K562 (cell line): ENCODE data around the gene UBE2K. TPM values are rescaled to one million over a fixed set of nuclear protein-coding genes. Genes with fewer than 3 reads are reported as not detected.
A peak's percentile ranks its signal among the peaks of the same experiment; 100 is the strongest.

Experiments used
- ATAC-seq: fragments of 200-7000 bp; cut with Tn5 transposase; 3 replicates; pipeline ENCODE4 v1.9.1; 2020; ENCODE audit warnings: moderate library complexity
- BruUV-seq: library from RNA; stranded (reverse); fragments of 400-500 nt; replicated peaks from 2 replicates; lab custom pipeline; 2021; lab: Mats Ljungman, UMichigan
- CTCF ChIA-PET: fragments of 300-600 bp; formaldehyde crosslinking; extraction: SDS; loops from one replicate; lab custom pipeline; 2021; ENCODE audit warnings: low intra/inter-chr PET ratio; lab: Yijun Ruan, JAX
- POLR2A ChIA-PET: fragments of 300-600, 350-650 bp; sonication (Branson Sonifier 250); formaldehyde crosslinking; extraction: SDS; loops from one replicate; lab custom pipeline; 2021; ENCODE audit warnings: antibody characterized with exemption, inconsistent platforms; lab: Yijun Ruan, JAX
- DNase-seq, 4 experiments: peaks; one replicate each; pipeline versions ENCODE4 v3.0.0 to v3.0.0-alpha.2; 2011 to 2018; ENCODE audit warnings: low spot score in 3 of 4, mixed read lengths in 3 of 4; ENCODE audit errors: extremely low read depth in 1 of 4
- FAIRE-seq: peaks from 2 replicates; lab custom pipeline; 2011; peaks lifted over from hg19 to GRCh38; lab: Jason Lieb, UNC
- H2AFZ ChIP-seq: 2 replicates; pipeline ENCODE4 v1.6.0; 2011; ENCODE audit warnings: low read depth, low read length, control low read depth, inconsistent platforms
- H3K27ac ChIP-seq: fragments of 200-600 bp; 3 replicates; pipeline ENCODE4 v1.8.0; 2011; ENCODE audit warnings: low read depth, mild to moderate bottlenecking, control low read depth, inconsistent platforms, low read length, moderate library complexity, mixed read lengths; ENCODE audit errors: extremely low read depth
- H3K27me3 ChIP-seq, 2 experiments: fragments of 300-600 bp in 1 of 2; 2 replicates in 1 of 2; 3 replicates in 1 of 2; pipeline versions ENCODE4 v1.6.0 to v1.8.0; 2011; ENCODE audit warnings: inconsistent platforms in 2 of 2, low read length in 2 of 2, mild to moderate bottlenecking in 1 of 2, mixed read lengths in 1 of 2, moderate library complexity in 1 of 2; ENCODE audit not compliant: control insufficient read depth in 2 of 2, insufficient read depth in 2 of 2
- H3K36me3 ChIP-seq: fragments of 300-600 bp; 3 replicates; pipeline ENCODE4 v1.8.0; 2011; ENCODE audit warnings: mild to moderate bottlenecking, low read length, inconsistent platforms; ENCODE audit not compliant: control insufficient read depth, insufficient read depth
- H3K4me1 ChIP-seq, 2 experiments: fragments of 200-600 bp in 1 of 2; replicated peaks in 1 of 2; 2 replicates in 1 of 2; 3 replicates in 1 of 2; pipeline versions ENCODE4 v1.5.1 to v1.8.0; 2011; ENCODE audit warnings: inconsistent platforms in 2 of 2, low read length in 2 of 2, mild to moderate bottlenecking in 1 of 2, mixed read lengths in 1 of 2, moderate library complexity in 1 of 2; ENCODE audit not compliant: control insufficient read depth in 2 of 2, insufficient read depth in 2 of 2
- H3K4me2 ChIP-seq: 2 replicates; pipeline ENCODE4 v1.6.1; 2011; ENCODE audit warnings: low read length, control low read depth, inconsistent platforms, mixed read lengths; ENCODE audit not compliant: insufficient read depth
- H3K4me3 ChIP-seq: fragments of 200-600 bp; sonication (generic), shearing (Covaris generic); 2 replicates; pipeline ENCODE4 v1.5.1; 2016; ENCODE audit warnings: control low read depth, inconsistent platforms
- H3K79me2 ChIP-seq: fragments of 200-600 bp; 3 replicates; pipeline ENCODE4 v1.8.0; 2011; ENCODE audit warnings: low read length, inconsistent platforms; ENCODE audit not compliant: control insufficient read depth, insufficient read depth
- H3K9ac ChIP-seq, 2 experiments: 2 replicates each; pipeline versions ENCODE4 v1.6.0 to v1.6.1; 2011; ENCODE audit warnings: low read depth in 2 of 2, low read length in 2 of 2, control low read depth in 1 of 2, inconsistent platforms in 1 of 2, mild to moderate bottlenecking in 1 of 2, mixed read lengths in 1 of 2; ENCODE audit not compliant: insufficient read depth in 1 of 2
- H3K9me1 ChIP-seq: one replicate; pipeline ENCODE4 v1.6.0; 2011; ENCODE audit warnings: inconsistent platforms, mild to moderate bottlenecking, low read length, moderate library complexity; ENCODE audit not compliant: control insufficient read depth, insufficient read depth
- H3K9me3 ChIP-seq: replicated peaks from 2 replicates; pipeline ENCODE4 v1.5.1; 2011; ENCODE audit warnings: low read depth, low read length, inconsistent platforms; ENCODE audit not compliant: control insufficient read depth, insufficient read depth
- H4K20me1 ChIP-seq: replicated peaks from 2 replicates; pipeline ENCODE4 v1.6.1; 2011; ENCODE audit warnings: low read length, inconsistent platforms, mixed read lengths; ENCODE audit not compliant: control insufficient read depth, insufficient read depth
- ARID1B ChIP-seq: fragments of 450-650 bp; IDR thresholded peaks from 2 replicates; pipeline ENCODE4 v1.6.1; 2016; ENCODE audit warnings: antibody characterized with exemption, mild to moderate bottlenecking, inconsistent platforms
- CBFA2T2 ChIP-seq: fragments of 450-650 bp; conservative IDR thresholded peaks from 2 replicates; pipeline ENCODE4 v1.6.1; 2017; ENCODE audit warnings: mild to moderate bottlenecking
- CBFA2T3 ChIP-seq: fragments of 450-650 bp; IDR thresholded peaks from 2 replicates; pipeline ENCODE4 v1.6.1; 2017
- DPF2 ChIP-seq: fragments of 450-650 bp; IDR thresholded peaks from 2 replicates; pipeline ENCODE4 v1.6.1; 2016
- EP300 ChIP-seq: IDR thresholded peaks from 2 replicates; pipeline ENCODE4 v1.6.1; 2012; ENCODE audit warnings: low read length, improper control_type of control experiment
- GATA2 ChIP-seq: sonication (generic); formaldehyde crosslinking; IDR thresholded peaks from 2 replicates; pipeline ENCODE4 v1.4.0; 2020; ENCODE audit warnings: mild to moderate bottlenecking, missing genetic modification reagents
- HOXB6 ChIP-seq: fragments of 250-450 bp; sonication (Bioruptor Pico); IDR thresholded peaks from 2 replicates; pipeline ENCODE4 v1.5.1; 2022; ENCODE audit warnings: mild to moderate bottlenecking, borderline replicate concordance
- KLF16 ChIP-seq: IDR thresholded peaks from 2 replicates; pipeline ENCODE4 v1.6.1; 2016; ENCODE audit warnings: antibody characterized with exemption
- MECOM ChIP-seq: fragments of 250-450 bp; sonication (Bioruptor Pico); IDR thresholded peaks from 2 replicates; pipeline ENCODE4 v1.8.0; 2022; ENCODE audit warnings: inconsistent platforms
- MTA2 ChIP-seq: fragments of 450-650 bp; IDR thresholded peaks from 2 replicates; pipeline ENCODE4 v1.6.1; 2016; ENCODE audit warnings: low read depth
- NCOR1 ChIP-seq: fragments of 450-650 bp; IDR thresholded peaks from 2 replicates; pipeline ENCODE4 v1.6.1; 2016; ENCODE audit warnings: mild to moderate bottlenecking, moderate library complexity
- NFIC ChIP-seq: fragments of 450-650 bp; IDR thresholded peaks from 2 replicates; pipeline ENCODE4 v1.6.1; 2017; ENCODE audit warnings: mild to moderate bottlenecking, inconsistent platforms
- NR2C2 ChIP-seq, 2 experiments: fragments of 200-800 bp in 1 of 2; sonication (Bioruptor generic) in 1 of 2; sonication (generic) in 1 of 2; formaldehyde crosslinking in 1 of 2; IDR thresholded peaks; 2 replicates each; pipeline versions ENCODE4 v1.6.1 to v1.8.0; 2016 to 2022; ENCODE audit warnings: mild to moderate bottlenecking in 1 of 2, missing compliant biosample characterization in 1 of 2, missing genetic modification characterization in 1 of 2, missing genetic modification reagents in 1 of 2
- PHB2 ChIP-seq: fragments of 450-650 bp; IDR thresholded peaks from 2 replicates; pipeline ENCODE4 v1.6.1; 2017; ENCODE audit warnings: low read depth
- PKNOX1 ChIP-seq: fragments of 450-650 bp; IDR thresholded peaks from 2 replicates; pipeline ENCODE4 v1.6.1; 2016
- SMARCA4 ChIP-seq: fragments of 450-650 bp; IDR thresholded peaks from 2 replicates; pipeline ENCODE4 v1.6.1; 2016
- SMARCE1 ChIP-seq: fragments of 450-650 bp; IDR thresholded peaks from 2 replicates; pipeline ENCODE4 v1.7.1; 2016; ENCODE audit warnings: mild to moderate bottlenecking
- STAT5A ChIP-seq: IDR thresholded peaks from 2 replicates; pipeline ENCODE4 v1.6.1; 2012; ENCODE audit warnings: low read length, inconsistent platforms, borderline replicate concordance
- TAL1 ChIP-seq: fragments of 450-650 bp; IDR thresholded peaks from 2 replicates; pipeline ENCODE4 v1.6.1; 2016; ENCODE audit warnings: mild to moderate bottlenecking
- TCF3 ChIP-seq: sonication (generic); formaldehyde crosslinking; IDR thresholded peaks from 2 replicates; pipeline ENCODE4 v1.4.0; 2020; ENCODE audit warnings: mild to moderate bottlenecking, missing genetic modification reagents
- TEAD4 ChIP-seq, 2 experiments: sonication (generic) in 1 of 2; formaldehyde crosslinking in 1 of 2; IDR thresholded peaks; 2 replicates each; pipeline versions ENCODE4 v1.6.1 to v1.8.0; 2012 to 2022; ENCODE audit warnings: borderline replicate concordance in 1 of 2, inconsistent platforms in 1 of 2, low read length in 1 of 2, mild to moderate bottlenecking in 1 of 2, missing genetic modification reagents in 1 of 2
- TRIM24 ChIP-seq, 2 experiments: fragments of 450-650 bp; IDR thresholded peaks; 2 replicates each; pipeline ENCODE4 v1.6.1; 2016
- ZNF24 ChIP-seq: fragments of 450-650 bp; IDR thresholded peaks from 2 replicates; pipeline ENCODE4 v1.6.1; 2016
- ZNF384 ChIP-seq: IDR thresholded peaks from 2 replicates; pipeline ENCODE4 v1.6.1; 2012; ENCODE audit warnings: low read depth, low read length, improper control_type of control experiment
- ZNF740 ChIP-seq, 3 experiments: fragments of 200-800 bp in 1 of 3; sonication (Bioruptor generic) in 1 of 3; sonication (generic) in 1 of 3; formaldehyde crosslinking in 1 of 3; IDR thresholded peaks; 2 replicates each; pipeline versions ENCODE4 v1.6.1 to v1.8.0; 2016 to 2022; ENCODE audit warnings: mild to moderate bottlenecking in 2 of 3, missing compliant biosample characterization in 2 of 3, missing genetic modification characterization in 2 of 3, missing genetic modification reagents in 1 of 3
- WGBS: fragments of 100-300 bp; shearing (Covaris generic); methylation state at CpG from one replicate; pipeline ENCODE4 v1.1.6; 2016; ENCODE audit warnings: low coverage, mixed read lengths; ENCODE audit not compliant: insufficient coverage; ENCODE audit errors: missing lambda C conversion rate; 5-methylcytosine and 5-hydroxymethylcytosine counted together
- in situ Hi-C: fragments of 300-500 bp; cut with MboI; formaldehyde crosslinking; loops from 4 replicates; pipeline ENCODE4 v1.15.0; 2018; ENCODE audit warnings: inconsistent platforms, mixed read lengths
- intact Hi-C: fragments of 100-400 bp; cut with micrococcal nuclease; formaldehyde crosslinking; loops from 2 replicates; pipeline ENCODE4 v1.14.2; 2022
- polyA plus RNA-seq, 8 experiments: library from polyadenylated mRNA; depleted of rRNA in 4 of 8; stranded (reverse) in 5 of 8; unstranded in 3 of 8; fragments of >200 nt; fragmentation: Nextera tagmentation in 2 of 8; fragmentation: Illumina TruSeq in 1 of 8; extraction: Ambion mirVana in 2 of 8; extraction: Trizol in 1 of 8; gene quantifications; 2 replicates each; pipeline versions ENCODE4 v1.2.1 to v1.2.3, GENCODE V29; 2011 to 2014; ENCODE audit warnings: inconsistent platforms in 1 of 8, missing spikeins in 1 of 8
- total RNA-seq, 7 experiments: library from RNA; depleted of rRNA in 6 of 7; stranded (reverse); fragments of >200 nt in 6 of 7; fragmentation: Illumina TruSeq in 2 of 7; extraction: Trizol in 2 of 7; gene quantifications; 2 replicates each; pipeline versions ENCODE4 v1.2.1 to v1.2.3, GENCODE V29; 2011 to 2021; ENCODE audit warnings: low replicate concordance in 1 of 7

Gene UBE2K
- total and polyA plus RNA-seq, 9 of the 15 experiments (the other 6 are each of a cell fraction or from before 2014, with no cell fraction given): 29.8 to 190 (median 62.6) TPM

GRCh38 chr4:39792529-39792928 lies 94.6 kb downstream of the UBE2K start:
- POLR2A ChIA-PET: no interaction called here
- TF ChIP-seq STAT5A (peak; percentile 55; the same call in 1 of the 2 replicates), CBFA2T3 (peak; percentile 85), KLF16 (peak; percentile 61; the same call in 1 of the 2 replicates), SMARCA4 (peak; percentile 65; the same call in 1 of the 2 replicates), EP300 (peak; percentile 17; the same call in 1 of the 2 replicates), TCF3 (CRISPR knock-in tag) (peak; percentile 81), DPF2 (peak; percentile 35; the same call in 1 of the 2 replicates), PKNOX1 (no peak), CBFA2T2 (peak; percentile 65), TRIM24 (IDR thresholded peaks at IDR 0.05) (peak; percentile 67 to 71; a peak in 2 of 4 replicates), PHB2 (peak; percentile 37; the same call in 1 of the 2 replicates), SMARCE1 (peak; percentile 31; the same call in 1 of the 2 replicates), ARID1B (peak; percentile 86), MECOM (CRISPR knock-in tag) (no peak), TEAD4 (IDR thresholded peaks at IDR 0.05; ENCODE audit: low read length) (peak; percentile 83), TEAD4 (CRISPR knock-in tag; IDR thresholded peaks at IDR 0.05; ENCODE audit: borderline replicate concordance) (no peak), TAL1 (peak; percentile 83), ZNF384 (peak; percentile 59; the same call in 1 of the 2 replicates), ZNF740 (CRISPR knock-in tag; IDR thresholded peaks at IDR 0.05) (0 out of 2 replicates have a peak, but pooled peaks have one; percentile 27), ZNF740 (tag; IDR thresholded peaks at IDR 0.05) (no peak), NR2C2 (CRISPR knock-in tag; IDR thresholded peaks at IDR 0.05) (no peak), NR2C2 (tag; IDR thresholded peaks at IDR 0.05) (no peak), HOXB6 (CRISPR knock-in tag) (no peak), NFIC (peak; percentile 76), MTA2 (peak; percentile 73), ZNF24 (no peak), GATA2 (peak; percentile 55), NCOR1 (peak; percentile 73)
- TF ChIP-seq, all 486 proteins: peak for 20
- no TSS peak for BruUV-seq
- peaks cover 0 to 3% of the 10 kb centered on the region in 2 experiments; a peak in 3 of 5 replicates for H3K4me1 ChIP-seq
- H3K27me3 ChIP-seq: no peaks in the 10 kb centered on the region
- no peaks in the 10 kb centered on the region for H3K9me1 ChIP-seq
- 31% methylated on average over 3 of the region's 3 CpGs for WGBS
- H3K4me3 ChIP-seq: no peak overlapping the region
- no peak overlapping the region for H3K4me2 ChIP-seq
- no peaks in the 10 kb centered on the region for H4K20me1 ChIP-seq
- H3K27ac ChIP-seq: no peak overlapping the region
- H3K9ac ChIP-seq: no peak overlapping the region
- peak in 1 of 4 experiments; percentile 14 for DNase-seq
- CTCF ChIA-PET: no interaction called here
- in situ Hi-C loops: no loop called here
- no peak for FAIRE-seq
- peak; percentile 43; the same call in 2 of the 3 replicates for ATAC-seq
- H3K79me2 ChIP-seq: no peaks in the 10 kb centered on the region
- no peaks in the 10 kb centered on the region for H3K9me3 ChIP-seq
- intact Hi-C loops: no loop called here
- no peak overlapping the region for H2AFZ ChIP-seq
- H3K36me3 ChIP-seq: no peaks in the 10 kb centered on the region
